SKM-1 (cell line): Measurements from ENCODE around the gene WHRN.

Experiments
- DNase-seq: peaks from one replicate; lab custom pipeline; 2025; ENCODE audit not compliant: unreplicated experiment; lab: John Stamatoyannopoulos, UW

Gene WHRN

GRCh38 chr9:114425126-114425525, 80.1 kb downstream of the WHRN start:
- DNase-seq, result no peak

- DNase-seq, result no peak
Observed at GRCh38 chr9:114424126-114424525, 81.1 kb downstream of the WHRN start.

- DNase-seq, result no peak
Observed at GRCh38 chr9:114423181-114423580, 82.1 kb downstream of the WHRN start.

GRCh38 chr9:114421147-114421546, 84.1 kb downstream of the WHRN start:
- no peak for DNase-seq

- no peak for DNase-seq
Observed at GRCh38 chr9:114419796-114420195, 85.5 kb downstream of the WHRN start.

- DNase-seq, result no peak
Observed at GRCh38 chr9:114418053-114418452, 87.2 kb downstream of the WHRN start.

GRCh38 chr9:114417511-114417910, 87.8 kb downstream of the WHRN start:
- no peak for DNase-seq

GRCh38 chr9:114416906-114417305, 88.4 kb downstream of the WHRN start:
- DNase-seq, result no peak

GRCh38 chr9:114416290-114416689, 89.0 kb downstream of the WHRN start:
- DNase-seq, result no peak

GRCh38 chr9:114414346-114414745, 90.9 kb downstream of the WHRN start:
- DNase-seq, result no peak

- no peak for DNase-seq
Observed at GRCh38 chr9:114413861-114414301, 91.4 kb downstream of the WHRN start.

- DNase-seq, result no peak
Observed at GRCh38 chr9:114412048-114412683, 93.1 kb downstream of the WHRN start.

GRCh38 chr9:114411452-114411851, 93.8 kb downstream of the WHRN start:
- DNase-seq, result no peak

- DNase-seq, result no peak
Observed at GRCh38 chr9:114410910-114411309, 94.4 kb downstream of the WHRN start.

- no peak for DNase-seq
Observed at GRCh38 chr9:114409842-114410241, 95.4 kb downstream of the WHRN start.

GRCh38 chr9:114409103-114409780, 96.0 kb downstream of the WHRN start:
- no peak for DNase-seq

- no peak for DNase-seq
Observed at GRCh38 chr9:114408645-114409044, 96.6 kb downstream of the WHRN start.

- no peak for DNase-seq
Observed at GRCh38 chr9:114407889-114408288, 97.4 kb downstream of the WHRN start.

- DNase-seq, result no peak
Observed at GRCh38 chr9:114406441-114406840, 98.8 kb downstream of the WHRN start.

- no peak for DNase-seq
Observed at GRCh38 chr9:114405294-114406034, 99.8 kb downstream of the WHRN start.

GRCh38 chr9:114404531-114404930, 100.7 kb downstream of the WHRN start:
- DNase-seq, result no peak

GRCh38 chr9:114403153-114403756, 102.0 kb downstream of the WHRN start:
- no peak for DNase-seq
